HEK293 (cell line): ENCODE data around the gene TWF2.

Experiments
- CTCF ChIA-PET: fragments of 350-600 bp; formaldehyde crosslinking; extraction: SDS; loops from one replicate; lab custom pipeline; 2021; ENCODE audit warnings: antibody characterized with exemption; lab: Yijun Ruan, JAX
- POLR2A ChIA-PET: fragments of 300-600 bp; formaldehyde crosslinking; extraction: SDS; loops from one replicate; lab custom pipeline; 2020; ENCODE audit warnings: antibody characterized with exemption, inconsistent platforms; lab: Yijun Ruan, JAX
- H3K27ac ChIP-seq: fragments of 200-500 bp; sonication (Bioruptor generic); 2 replicates; pipeline ENCODE4 v1.5.1; 2014; ENCODE audit warnings: low read depth, low read length, control low read depth, inconsistent platforms; ENCODE audit errors: extremely low read depth
- H3K36me3 ChIP-seq, 2 experiments: fragments of 200-500 bp in 1 of 2; sonication (Bioruptor generic) in 1 of 2; 1 replicate in 1 of 2; 2 replicates in 1 of 2; pipeline ENCODE4 v1.5.1; 2014 to 2017; ENCODE audit warnings: inconsistent platforms in 2 of 2, low read length in 2 of 2; ENCODE audit not compliant: control insufficient read depth in 2 of 2, insufficient read depth in 1 of 2
- H3K4me1 ChIP-seq: fragments of 200-500 bp; sonication (Bioruptor generic); 2 replicates; pipeline ENCODE4 v1.5.1; 2014; ENCODE audit warnings: mild to moderate bottlenecking, low read length, inconsistent platforms; ENCODE audit not compliant: control insufficient read depth, insufficient read depth
- H3K4me3 ChIP-seq: 2 replicates; pipeline ENCODE4 v1.5.1; 2011; ENCODE audit warnings: low read depth, mild to moderate bottlenecking, control low read depth, low read length, moderate library complexity
- H3K9me3 ChIP-seq: fragments of 200-500 bp; sonication (Bioruptor generic); 2 replicates; pipeline ENCODE4 v1.5.1; 2014; ENCODE audit warnings: low read depth, low read length, inconsistent platforms; ENCODE audit not compliant: control insufficient read depth, insufficient read depth
- BCL11A ChIP-seq: fragments of 450-650 bp; formaldehyde crosslinking; IDR thresholded peaks from 2 replicates; pipeline ENCODE4 v1.5.1; 2016; ENCODE audit warnings: low read depth, missing biosample characterization, missing genetic modification characterization
- BCL11B ChIP-seq: fragments of 450-650 bp; formaldehyde crosslinking; IDR thresholded peaks from 2 replicates; pipeline ENCODE4 v1.5.1; 2016; ENCODE audit warnings: low read depth, missing biosample characterization, missing genetic modification characterization
- EGR2 ChIP-seq: fragments of 450-650 bp; formaldehyde crosslinking; IDR thresholded peaks from 2 replicates; pipeline ENCODE4 v1.5.1; 2016; ENCODE audit warnings: low read depth, missing biosample characterization, missing genetic modification characterization
- HOXD13 ChIP-seq: sonication (generic); formaldehyde crosslinking; IDR thresholded peaks from 2 replicates; pipeline ENCODE4 v1.8.0; 2022; ENCODE audit warnings: missing genetic modification reagents, borderline replicate concordance
- PATZ1 ChIP-seq: fragments of 450-650 bp; formaldehyde crosslinking; IDR thresholded peaks from 2 replicates; pipeline ENCODE4 v1.5.1; 2016; ENCODE audit warnings: missing biosample characterization, missing genetic modification characterization
- TRIM28 ChIP-seq: IDR thresholded peaks from 2 replicates; pipeline ENCODE4 v1.6.1; 2011; ENCODE audit warnings: low read length, control low read depth, borderline replicate concordance
- WT1 ChIP-seq: fragments of 450-650 bp; formaldehyde crosslinking; IDR thresholded peaks from 2 replicates; pipeline ENCODE4 v1.5.1; 2016; ENCODE audit warnings: missing biosample characterization, missing genetic modification characterization
- ZBTB11 ChIP-seq: fragments of 450-650 bp; formaldehyde crosslinking; conservative IDR thresholded peaks from 2 replicates; pipeline ENCODE4 v1.5.1; 2016; ENCODE audit warnings: low read depth, missing biosample characterization, missing genetic modification characterization
- ZBTB17 ChIP-seq: fragments of 450-650 bp; formaldehyde crosslinking; IDR thresholded peaks from 2 replicates; pipeline ENCODE4 v1.5.1; 2016; ENCODE audit warnings: missing biosample characterization, missing genetic modification characterization
- ZFHX2 ChIP-seq: fragments of 450-650 bp; formaldehyde crosslinking; conservative IDR thresholded peaks from 2 replicates; pipeline ENCODE4 v1.5.1; 2016; ENCODE audit warnings: missing biosample characterization, missing genetic modification characterization
- ZNF146 ChIP-seq: fragments of 450-650 bp; formaldehyde crosslinking; IDR thresholded peaks from 2 replicates; pipeline ENCODE4 v1.5.1; 2016; ENCODE audit warnings: missing biosample characterization, missing genetic modification characterization
- ZNF148 ChIP-seq: fragments of 450-650 bp; formaldehyde crosslinking; IDR thresholded peaks from 2 replicates; pipeline ENCODE4 v1.5.0; 2017; ENCODE audit warnings: missing biosample characterization, missing genetic modification characterization, borderline replicate concordance
- ZNF18 ChIP-seq: fragments of 450-650 bp; formaldehyde crosslinking; IDR thresholded peaks from 2 replicates; pipeline ENCODE4 v1.5.1; 2016; ENCODE audit warnings: missing biosample characterization, missing genetic modification characterization
- ZNF23 ChIP-seq: fragments of 450-650 bp; formaldehyde crosslinking; IDR thresholded peaks from 2 replicates; pipeline ENCODE4 v1.5.1; 2016; ENCODE audit warnings: missing biosample characterization, missing genetic modification characterization, borderline replicate concordance
- ZNF26 ChIP-seq: fragments of 450-650 bp; formaldehyde crosslinking; IDR thresholded peaks from 2 replicates; pipeline ENCODE4 v1.5.1; 2016; ENCODE audit warnings: missing biosample characterization, missing genetic modification characterization
- ZNF501 ChIP-seq: fragments of 450-650 bp; formaldehyde crosslinking; IDR thresholded peaks from 2 replicates; pipeline ENCODE4 v1.5.1; 2016; ENCODE audit warnings: missing biosample characterization, missing genetic modification characterization
- ZNF529 ChIP-seq: fragments of 450-650 bp; formaldehyde crosslinking; IDR thresholded peaks from 2 replicates; pipeline ENCODE4 v1.5.1; 2017; ENCODE audit warnings: missing genetic modification characterization, missing biosample characterization; ENCODE audit not compliant: insufficient replicate concordance
- ZNF530 ChIP-seq: fragments of 450-650 bp; formaldehyde crosslinking; IDR thresholded peaks from 2 replicates; pipeline ENCODE4 v1.5.1; 2016; ENCODE audit warnings: low read depth, missing biosample characterization, missing genetic modification characterization
- ZNF560 ChIP-seq: fragments of 450-650 bp; formaldehyde crosslinking; IDR thresholded peaks from 2 replicates; pipeline ENCODE4 v1.5.1; 2017; ENCODE audit warnings: missing biosample characterization, missing genetic modification characterization, borderline replicate concordance
- ZNF600 ChIP-seq: fragments of 450-650 bp; formaldehyde crosslinking; IDR thresholded peaks from 2 replicates; pipeline ENCODE4 v1.5.1; 2016; ENCODE audit warnings: missing biosample characterization, missing genetic modification characterization
- ZSCAN16 ChIP-seq: fragments of 450-650 bp; formaldehyde crosslinking; IDR thresholded peaks from 2 replicates; pipeline ENCODE4 v1.5.1; 2016; ENCODE audit warnings: missing biosample characterization, missing genetic modification characterization

Gene TWF2

GRCh38 chr3:52240059-52240885 is 1.3 kb upstream of the TWF2 start (continued):
- TF ChIP-seq ZNF600: peak; percentile 41; the same call in 1 of the 2 replicates
- no peak for TF ChIP-seq ZNF530 (tag by site-specific recombination)
- TF ChIP-seq ZNF560 (tag by site-specific recombination): no peak
- peak; percentile 47; the same call in 1 of the 2 replicates for TF ChIP-seq ZBTB17
- TF ChIP-seq ZNF501: no peak
- TF ChIP-seq ZNF18 (tag by site-specific recombination): no peak
- TF ChIP-seq ZFHX2 (tag by site-specific recombination): peak; percentile 33; the same call in 1 of the 2 replicates
- no peak for TF ChIP-seq BCL11A
- no peak for TF ChIP-seq ZNF23
- peak; percentile 38; the same call in 1 of the 2 replicates for TF ChIP-seq TRIM28
- TF ChIP-seq ZSCAN16 (tag by site-specific recombination): no peak
- peak; percentile 84 for TF ChIP-seq PATZ1 (tag by site-specific recombination)

GRCh38 chr3:52238193-52238760 is 681 bp downstream of the TWF2 start:
- Histone ChIP-seq H3K4me1 (no peaks in the 10 kb centered on the region), H3K36me3 (peaks cover 0 to 12% of the 10 kb centered on the region in 2 experiments; a peak in 1 of 3 replicates), H3K9me3 (no peaks in the 10 kb centered on the region), H3K4me3 (peak overlapping the region; percentile 95), H3K27ac (no peak overlapping the region)
- ChIA-PET CTCF (interaction anchor here (0.9 to 3.2 kb wide), 7 partner anchors 9 to 237 kb away, joined by 3 to 11 read pairs (median 5); no protein-coding TSS in a partner anchor), POLR2A (interaction anchor here (0.5 to 2.6 kb wide), 5 partner anchors 9 to 40 kb away, joined by 3 to 14 read pairs (median 3); partner anchors contain the start of gene WDR82)
- TF ChIP-seq ZNF26 (tag by site-specific recombination) (no peak), EGR2 (tag by site-specific recombination) (peak; percentile 44; the same call in 1 of the 2 replicates), WT1 (tag by site-specific recombination) (no peak), ZNF148 (no peak), BCL11B (tag by site-specific recombination) (0 out of 2 replicates have a peak, but pooled peaks have one; percentile 30), ZFHX2 (tag by site-specific recombination) (peak; percentile 71), HOXD13 (CRISPR knock-in tag) (no peak), ZNF529 (tag by site-specific recombination) (no peak), ZBTB11 (tag by site-specific recombination) (no peak), ZNF146 (peak; percentile 4; the same call in 1 of the 2 replicates), BCL11A (peak; percentile 33; the same call in 1 of the 2 replicates)
